Right lobe of liver (tissue), 4 donors: Measurements from ENCODE around the gene DDX28.
"Not testable (repeated sequence)": the region's sequence is repeated elsewhere in the genome, so short reads cannot be mapped to it uniquely, and the experiment has no call there.

Experiments
- POLR2A ChIP-seq: fragments of 450-650 bp; IDR thresholded peaks from one replicate; pipeline ENCODE4 v1.6.1; 2017; ENCODE audit warnings: antibody characterized with exemption, mild to moderate bottlenecking
- TF ChIP-seq, protein P1 (sequence below), 4 donors: fragments of 200-600 bp in 3 of 4; fragments of 450-650 bp in 1 of 4; IDR thresholded peaks; one replicate each; pipeline versions ENCODE4 v1.5.1 to v1.8.0; 2016 to 2022; ENCODE audit warnings: antibody characterized with exemption in 4 of 4, mild to moderate bottlenecking in 2 of 4
- donor health status: DM: no; HTN: no; CAD: no.
- donor health status: DM: no; HTN: no; CAD: no.
- donor health status: DM: no; HTN: yes; CAD: no.

DNA sequence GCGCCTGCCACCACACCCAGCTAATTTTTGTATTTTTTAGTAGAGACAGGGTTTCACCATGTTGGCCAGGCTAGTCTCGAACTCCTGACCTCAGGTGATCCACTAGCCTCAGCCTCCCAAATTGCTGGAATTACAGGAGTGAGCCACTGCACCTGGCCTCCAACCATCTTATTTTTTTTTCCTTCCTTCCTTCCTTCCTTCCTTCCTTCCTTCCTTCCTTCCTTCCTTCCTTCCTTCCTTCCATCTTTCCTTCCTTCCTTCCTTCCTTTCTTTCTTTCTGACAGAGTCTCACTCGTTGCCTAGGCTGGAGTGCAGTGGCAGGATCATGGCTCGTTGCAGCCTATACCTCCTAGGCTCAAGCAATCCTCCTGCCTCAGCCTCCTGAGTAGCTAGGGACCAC, 13.2 kb downstream of the DDX28 start:
- not testable (repeated sequence) for TF ChIP-seq POLR2A
- TF ChIP-seq, protein P1, sequence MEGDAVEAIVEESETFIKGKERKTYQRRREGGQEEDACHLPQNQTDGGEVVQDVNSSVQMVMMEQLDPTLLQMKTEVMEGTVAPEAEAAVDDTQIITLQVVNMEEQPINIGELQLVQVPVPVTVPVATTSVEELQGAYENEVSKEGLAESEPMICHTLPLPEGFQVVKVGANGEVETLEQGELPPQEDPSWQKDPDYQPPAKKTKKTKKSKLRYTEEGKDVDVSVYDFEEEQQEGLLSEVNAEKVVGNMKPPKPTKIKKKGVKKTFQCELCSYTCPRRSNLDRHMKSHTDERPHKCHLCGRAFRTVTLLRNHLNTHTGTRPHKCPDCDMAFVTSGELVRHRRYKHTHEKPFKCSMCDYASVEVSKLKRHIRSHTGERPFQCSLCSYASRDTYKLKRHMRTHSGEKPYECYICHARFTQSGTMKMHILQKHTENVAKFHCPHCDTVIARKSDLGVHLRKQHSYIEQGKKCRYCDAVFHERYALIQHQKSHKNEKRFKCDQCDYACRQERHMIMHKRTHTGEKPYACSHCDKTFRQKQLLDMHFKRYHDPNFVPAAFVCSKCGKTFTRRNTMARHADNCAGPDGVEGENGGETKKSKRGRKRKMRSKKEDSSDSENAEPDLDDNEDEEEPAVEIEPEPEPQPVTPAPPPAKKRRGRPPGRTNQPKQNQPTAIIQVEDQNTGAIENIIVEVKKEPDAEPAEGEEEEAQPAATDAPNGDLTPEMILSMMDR (IDR thresholded peaks at IDR 0.05): not testable (repeated sequence)
